K562 (cell line): Measurements from ENCODE around the gene TAL1. TPM values are rescaled to one million over a fixed set of nuclear protein-coding genes. Genes with fewer than 3 reads are reported as not detected.

Experiments used
- ATF1 ChIP-seq, 2 experiments: fragments of 450-650 bp in 1 of 2; IDR thresholded peaks; 2 replicates each; pipeline ENCODE4 v1.6.1; 2016; ENCODE audit warnings: missing compliant biosample characterization in 1 of 2, missing genetic modification characterization in 1 of 2
- E2F5 ChIP-seq: sonication (generic); formaldehyde crosslinking; IDR thresholded peaks from 2 replicates; pipeline ENCODE4 v1.8.0; 2022; ENCODE audit warnings: mild to moderate bottlenecking, missing genetic modification reagents
- GTF2A2 ChIP-seq: IDR thresholded peaks from 2 replicates; pipeline ENCODE4 v1.6.1; 2016; ENCODE audit warnings: mild to moderate bottlenecking, missing genetic modification characterization, missing compliant biosample characterization
- HSF4 ChIP-seq: fragments of 250-450 bp; sonication (Bioruptor Pico); IDR thresholded peaks from 2 replicates; pipeline ENCODE4 v2.1.2; 2022; ENCODE audit warnings: mild to moderate bottlenecking, moderate library complexity, borderline replicate concordance
- MXI1 ChIP-seq: IDR thresholded peaks from 2 replicates; pipeline ENCODE4 v1.6.1; 2011; ENCODE audit warnings: low read depth, mild to moderate bottlenecking, improper control_type of control experiment, low read length
- RFX5 ChIP-seq: IDR thresholded peaks from 2 replicates; pipeline ENCODE4 v1.6.1; 2011; ENCODE audit warnings: low read depth, mild to moderate bottlenecking, improper control_type of control experiment, low read length
- SRSF7 ChIP-seq: fragments of 200-400 bp; formaldehyde crosslinking; optimal IDR thresholded peaks from 2 replicates; pipeline ENCODE3; 2017; ENCODE audit warnings: mild to moderate bottlenecking, low read depth, low read length
- TEAD4 ChIP-seq, 2 experiments: sonication (generic) in 1 of 2; formaldehyde crosslinking in 1 of 2; IDR thresholded peaks; 2 replicates each; pipeline versions ENCODE4 v1.6.1 to v1.8.0; 2012 to 2022; ENCODE audit warnings: borderline replicate concordance in 1 of 2, inconsistent platforms in 1 of 2, low read length in 1 of 2, mild to moderate bottlenecking in 1 of 2, missing genetic modification reagents in 1 of 2
- ZBTB40 ChIP-seq, 2 experiments: fragments of 450-650 bp in 1 of 2; sonication (generic) in 1 of 2; formaldehyde crosslinking in 1 of 2; IDR thresholded peaks; 2 replicates each; pipeline versions ENCODE4 v1.7.1 to v1.9.0; 2016 to 2022; ENCODE audit warnings: inconsistent platforms in 1 of 2, mild to moderate bottlenecking in 1 of 2, missing genetic modification reagents in 1 of 2
- ZBTB43 ChIP-seq: sonication (generic); formaldehyde crosslinking; IDR thresholded peaks from 2 replicates; pipeline ENCODE4 v1.8.0; 2023; ENCODE audit warnings: mild to moderate bottlenecking, missing genetic modification reagents
- ZNF217 ChIP-seq: sonication (generic); formaldehyde crosslinking; IDR thresholded peaks from 2 replicates; pipeline ENCODE4 v1.8.0; 2022; ENCODE audit warnings: mild to moderate bottlenecking, missing genetic modification reagents
- ZNF280B ChIP-seq: fragments of 250-450 bp; sonication (Bioruptor Pico); IDR thresholded peaks from 2 replicates; pipeline ENCODE4 v1.5.1; 2021; ENCODE audit warnings: mild to moderate bottlenecking
- ZNF324 ChIP-seq: fragments of 250-450 bp; sonication (Bioruptor Pico); IDR thresholded peaks from 2 replicates; pipeline ENCODE4 v1.4.0; 2020; ENCODE audit warnings: mild to moderate bottlenecking
- polyA plus RNA-seq, 8 experiments: library from polyadenylated mRNA; depleted of rRNA in 4 of 8; stranded (reverse) in 5 of 8; unstranded in 3 of 8; fragments of >200 nt; fragmentation: Nextera tagmentation in 2 of 8; fragmentation: Illumina TruSeq in 1 of 8; extraction: Ambion mirVana in 2 of 8; extraction: Trizol in 1 of 8; gene quantifications; 2 replicates each; pipeline versions ENCODE4 v1.2.1 to v1.2.3, GENCODE V29; 2011 to 2014; ENCODE audit warnings: inconsistent platforms in 1 of 8, missing spikeins in 1 of 8
- total RNA-seq, 7 experiments: library from RNA; depleted of rRNA in 6 of 7; stranded (reverse); fragments of >200 nt in 6 of 7; fragmentation: Illumina TruSeq in 2 of 7; extraction: Trizol in 2 of 7; gene quantifications; 2 replicates each; pipeline versions ENCODE4 v1.2.1 to v1.2.3, GENCODE V29; 2011 to 2021; ENCODE audit warnings: low replicate concordance in 1 of 7

Gene TAL1
- total and polyA plus RNA-seq, 9 of the 15 experiments (the other 6 are each of a cell fraction or from before 2014, with no cell fraction given): 18.5 to 106 (median 59.7) TPM

GRCh38 chr1:47180603-47181094 is 51.4 kb downstream of the TAL1 start (continued):
- no peak for TF ChIP-seq SRSF7
- TF ChIP-seq MXI1: no peak
- peak; percentile 66 for TF ChIP-seq ZBTB40 (IDR thresholded peaks at IDR 0.05)
- no peak for TF ChIP-seq ZBTB40 (CRISPR knock-in tag; IDR thresholded peaks at IDR 0.05)
- TF ChIP-seq GTF2A2 (tag): no peak
- TF ChIP-seq ZNF324: no peak
- TF ChIP-seq ZNF280B: no peak
- no peak for TF ChIP-seq ZBTB43 (CRISPR knock-in tag)
- TF ChIP-seq HSF4 (CRISPR knock-in tag): no peak
- no peak for TF ChIP-seq RFX5
- TF ChIP-seq TEAD4 (IDR thresholded peaks at IDR 0.05; ENCODE audit: low read length): no peak; the same call in 1 of the 2 replicates
- no peak for TF ChIP-seq TEAD4 (CRISPR knock-in tag; IDR thresholded peaks at IDR 0.05; ENCODE audit: borderline replicate concordance)
- TF ChIP-seq ZNF217 (CRISPR knock-in tag): no peak
- no peak for TF ChIP-seq E2F5
- TF ChIP-seq ATF1 (CRISPR knock-in tag; IDR thresholded peaks at IDR 0.05): no peak
- no peak for TF ChIP-seq ATF1 (tag; IDR thresholded peaks at IDR 0.05)
